ENCODE results near the gene DVL2. TPM values are rescaled to one million over a fixed set of nuclear protein-coding genes. Genes with fewer than 3 reads are reported as not detected.

DVL2 gene
- total and polyA plus RNA-seq, 2 of the 13 experiments (the other 11 are each of a cell fraction or from before 2014, with no cell fraction given): 5.7 to 38.2 TPM

DNA sequence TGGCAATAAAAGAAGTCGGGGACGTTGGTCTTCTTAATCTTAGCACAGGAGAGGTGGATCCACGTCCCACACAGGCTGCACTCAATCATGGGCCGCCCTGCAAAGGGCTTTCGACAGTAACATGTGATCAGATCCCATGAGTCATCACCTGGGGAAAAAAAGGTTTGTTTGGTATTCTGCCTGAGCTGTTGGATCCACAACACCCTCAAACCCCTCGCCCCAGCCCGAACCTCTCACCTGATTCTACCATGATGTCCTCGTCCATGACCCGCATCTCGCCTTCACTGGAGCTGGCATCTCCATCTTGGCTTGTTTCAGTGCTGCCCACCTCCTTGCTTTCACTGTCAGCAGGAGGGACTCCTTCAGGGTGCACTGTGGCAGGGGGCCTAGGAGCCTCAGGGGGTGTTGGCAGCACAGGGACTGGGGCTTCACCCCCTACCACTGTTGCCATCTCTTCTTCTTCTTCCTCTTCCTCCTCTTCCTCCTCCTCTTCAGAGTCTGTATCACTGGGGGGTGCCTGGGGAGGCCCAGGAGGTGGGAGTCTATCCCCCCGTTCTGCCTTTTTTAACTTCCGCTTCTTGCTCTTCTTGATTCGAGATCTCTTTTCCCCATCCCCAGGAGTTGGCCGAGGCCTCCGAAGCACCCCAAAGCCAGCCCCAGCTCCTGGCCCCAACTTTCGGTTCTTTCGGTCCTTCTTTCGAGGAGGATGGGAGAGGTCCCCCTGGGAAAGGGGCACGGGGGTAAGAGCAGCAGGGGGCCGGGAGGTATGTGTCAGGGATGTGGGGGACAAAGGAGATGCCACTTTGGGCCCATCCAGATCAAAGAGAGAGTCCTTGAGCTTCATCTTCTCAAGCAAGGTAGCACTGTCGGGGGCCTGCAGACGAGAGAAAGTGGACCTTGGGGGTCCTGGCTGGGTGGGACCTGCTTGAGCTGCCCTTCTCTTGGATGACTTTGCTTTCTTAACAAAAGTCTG, 1.7 kb upstream of the DVL2 start:
- H3K4me2 ChIP-seq (ENCODE audit: low read depth, low read length): peak overlapping the region; percentile 92; the same call in 1 of the 2 replicates
- WGBS (ENCODE audit: low lambda C conversion rate): 91% methylated on average over 22 of the region's 22 CpGs
- ATAC-seq: no peak

More for the DNA sequence above, 1.7 kb upstream of the DVL2 start:
- Histone ChIP-seq H3K4me3 (replicated peaks in 1 of 3; ENCODE audit: insufficient read depth in 1 of 3, low read depth in 2 of 3, low read length in 3 of 3) (no peak overlapping the region), H3K4me1 (ENCODE audit: insufficient read depth, low read length) (peaks cover 62% of the 10 kb centered on the region), H3K79me2 (ENCODE audit: insufficient read depth, low read length) (peaks cover 66% of the 10 kb centered on the region), H3K27me3 (ENCODE audit: control insufficient read depth in 1 of 2, insufficient read depth in 2 of 2, low read length in 2 of 2) (no peaks in the 10 kb centered on the region; a peak in 1 of 5 replicates), H3K36me3 (replicated peaks in 1 of 2; ENCODE audit: control insufficient read depth in 1 of 2, insufficient read depth in 2 of 2, low read length in 2 of 2) (peaks cover 10 to 27% of the 10 kb centered on the region in 2 experiments), H3K9me3 (ENCODE audit: low read length) (no peaks in the 10 kb centered on the region), H3K9ac (ENCODE audit: insufficient read depth, low read depth, low read length) (peak overlapping the region; percentile 21; the same call in 1 of the 2 replicates), H3K27ac (ENCODE audit: extremely low read length, insufficient read depth, low read length) (peak overlapping the region; percentile 79), H4K20me1 (ENCODE audit: insufficient read depth, low read length) (peaks cover 13% of the 10 kb centered on the region; the same call in 1 of the 2 replicates), H2AFZ (ENCODE audit: low read length) (no peak overlapping the region)
- FAIRE-seq (no peak), DNase-seq (ENCODE audit: low spot score) (no peak)
- POLR2A ChIA-PET: interaction anchor here (1.9 to 8.9 kb wide), 5 partner anchors 13 to 200 kb away, joined by 8 to 140 read pairs (median 13); partner anchors contain the start of genes ACADVL, ASGR1, CTDNEP1 and DLG4
- TF ChIP-seq TFE3 (CRISPR knock-in tag; IDR thresholded peaks at IDR 0.05) (0 out of 2 replicates have a peak, but pooled peaks have one; percentile 8), POLR2A (IDR thresholded peaks at IDR 0.05; ENCODE audit: insufficient read depth in 1 of 2, low read depth in 2 of 2, low read length in 2 of 2) (0 out of 4 replicates have a peak, but pooled peaks of 1 of the 2 experiments have one; percentile 16), RBM22 (optimal IDR thresholded peaks at IDR 0.05; ENCODE audit: low read length) (peak; percentile 22), FOSL2 (CRISPR knock-in tag; IDR thresholded peaks at IDR 0.05) (peak; percentile 59), RBFOX2 (IDR thresholded peaks at IDR 0.05; ENCODE audit: low read depth, low read length) (0 out of 2 replicates have a peak, but pooled peaks have one; percentile 16), PRDM10 (CRISPR knock-in tag; IDR thresholded peaks at IDR 0.05; ENCODE audit: low read depth) (no peak), ATRX (CRISPR knock-in tag; IDR thresholded peaks at IDR 0.05; ENCODE audit: borderline replicate concordance) (no peak)
- in situ Hi-C loops (cut with HindIII; ENCODE audit: extremely low pct_ligation_motif_present, low pct_unique_long_range_greater_than_20kb): no loop called here
- intact Hi-C loops (cut with micrococcal nuclease; ENCODE audit: unreplicated experiment): loop anchor here (10.0 kb wide), 1 partner anchor 61 kb away; the partner anchor contains the start of gene ASGR1
- CTCF ChIA-PET (ENCODE audit: low intra/inter-chr PET ratio, low total read pairs): no interaction called here
- BruUV-seq (replicated peaks): TSS peak; percentile 2

Data from HepG2 (cell line).